MCF 10A (cell line): ENCODE measurements around the gene GTF2IRD2. TPM values are rescaled to one million over a fixed set of nuclear protein-coding genes. Genes with fewer than 3 reads are reported as not detected.
"Not testable (repeated sequence)": the region's sequence is repeated elsewhere in the genome, so short reads cannot be mapped to it uniquely, and the experiment has no call there.

Experiments
- BruUV-seq: library from RNA; stranded (reverse); fragments of 400-500 nt; replicated peaks from 2 replicates; lab custom pipeline; 2021; lab: Mats Ljungman, UMichigan
- CTCF ChIA-PET: fragments of 300-600 bp; sonication (Branson Sonifier 250); formaldehyde crosslinking; extraction: SDS; loops from one replicate; lab custom pipeline; 2021; ENCODE audit warnings: antibody characterized with exemption, inconsistent platforms; lab: Yijun Ruan, JAX
- POLR2A ChIA-PET: fragments of 300-600, 350-650 bp; sonication (Branson Sonifier 250); formaldehyde crosslinking; extraction: SDS; loops from one replicate; lab custom pipeline; 2020; ENCODE audit warnings: antibody characterized with exemption, inconsistent platforms; lab: Yijun Ruan, JAX
- DNase-seq: peaks from one replicate; pipeline ENCODE4 v3.0.0-alpha.2; 2018; ENCODE audit not compliant: unreplicated experiment
- H3K27ac Mint-ChIP-seq: one replicate; pipeline ENCODE4 v1.8.0; 2022; ENCODE audit warnings: mild to moderate bottlenecking, low read depth, mixed read lengths; ENCODE audit not compliant: unreplicated experiment
- H3K27me3 Mint-ChIP-seq: one replicate; pipeline ENCODE4 v1.8.0; 2022; ENCODE audit warnings: mixed read lengths; ENCODE audit not compliant: insufficient read depth, unreplicated experiment
- H3K36me3 Mint-ChIP-seq: one replicate; pipeline ENCODE4 v1.8.0; 2022; ENCODE audit warnings: mild to moderate bottlenecking, moderate library complexity, mixed read lengths; ENCODE audit not compliant: insufficient read depth, unreplicated experiment
- H3K4me1 Mint-ChIP-seq: one replicate; pipeline ENCODE4 v1.8.0; 2022; ENCODE audit warnings: mixed read lengths; ENCODE audit not compliant: insufficient read depth, unreplicated experiment
- H3K4me3 Mint-ChIP-seq: one replicate; pipeline ENCODE4 v1.8.0; 2022; ENCODE audit warnings: mild to moderate bottlenecking, moderate library complexity, mixed read lengths; ENCODE audit not compliant: unreplicated experiment
- H3K9me3 Mint-ChIP-seq: one replicate; pipeline ENCODE4 v1.8.0; 2022; ENCODE audit warnings: mixed read lengths; ENCODE audit not compliant: unreplicated experiment
- intact Hi-C: fragments of 100-400 bp; cut with micrococcal nuclease; formaldehyde crosslinking; loops from 2 replicates; pipeline ENCODE4 v1.14.1; 2022
- total RNA-seq: library from RNA; stranded (reverse); gene quantifications from 2 replicates; pipeline ENCODE4 v1.2.3, GENCODE V29; 2022

The GTF2IRD2 gene
- total RNA-seq, 1 experiment from 2014 or later, result 13.4 TPM

- H3K36me3 Mint-ChIP-seq, POLR2A ChIA-PET, H3K27ac Mint-ChIP-seq, H3K27me3 Mint-ChIP-seq, H3K9me3 Mint-ChIP-seq, BruUV-seq, DNase-seq, H3K4me1 Mint-ChIP-seq, H3K4me3 Mint-ChIP-seq, intact Hi-C loops, CTCF ChIA-PET: not testable (repeated sequence)
Measured at GRCh38 chr7:74872542-74872941, 21.1 kb upstream of the GTF2IRD2 start.

GRCh38 chr7:74865777-74866176 lies 14.4 kb upstream of the GTF2IRD2 start:
- not testable (repeated sequence) for BruUV-seq

DNA sequence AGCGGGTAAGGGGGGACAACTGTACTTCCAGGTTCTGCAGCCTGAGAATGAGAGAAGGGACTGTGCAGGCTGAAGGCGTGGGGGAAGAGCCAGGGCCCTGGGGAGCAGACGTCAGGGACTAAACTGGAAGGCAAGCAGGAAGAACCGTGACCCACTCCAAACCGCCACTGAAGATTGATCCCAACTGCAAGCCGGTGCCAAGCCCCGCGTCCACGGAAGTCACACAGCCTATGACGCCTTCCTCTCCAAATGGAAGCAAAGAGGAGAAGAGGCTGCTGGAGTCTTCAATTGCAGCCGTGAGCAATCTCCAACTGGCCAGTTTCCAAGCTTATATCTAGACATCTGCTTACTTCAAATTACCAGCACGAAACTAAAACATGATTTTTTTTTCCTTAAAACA lies 1.6 kb downstream of the GTF2IRD2 start:
- BruUV-seq, H3K4me1 Mint-ChIP-seq, H3K4me3 Mint-ChIP-seq, H3K9me3 Mint-ChIP-seq, H3K27me3 Mint-ChIP-seq, H3K27ac Mint-ChIP-seq, H3K36me3 Mint-ChIP-seq, CTCF ChIA-PET, intact Hi-C loops, DNase-seq, POLR2A ChIA-PET: not testable (repeated sequence)

More at GRCh38 chr7:74865777-74866176, 14.4 kb upstream of the GTF2IRD2 start:
- H3K27me3 Mint-ChIP-seq, H3K9me3 Mint-ChIP-seq, CTCF ChIA-PET, intact Hi-C loops, H3K4me1 Mint-ChIP-seq, H3K4me3 Mint-ChIP-seq, H3K27ac Mint-ChIP-seq, POLR2A ChIA-PET, H3K36me3 Mint-ChIP-seq, DNase-seq: not testable (repeated sequence)

GRCh38 chr7:74830411-74830810 lies 21.0 kb downstream of the GTF2IRD2 start:
- H3K36me3 Mint-ChIP-seq, H3K9me3 Mint-ChIP-seq, CTCF ChIA-PET, intact Hi-C loops, DNase-seq, H3K27ac Mint-ChIP-seq, BruUV-seq, H3K27me3 Mint-ChIP-seq, H3K4me1 Mint-ChIP-seq, POLR2A ChIA-PET, H3K4me3 Mint-ChIP-seq: not testable (repeated sequence)

DNA sequence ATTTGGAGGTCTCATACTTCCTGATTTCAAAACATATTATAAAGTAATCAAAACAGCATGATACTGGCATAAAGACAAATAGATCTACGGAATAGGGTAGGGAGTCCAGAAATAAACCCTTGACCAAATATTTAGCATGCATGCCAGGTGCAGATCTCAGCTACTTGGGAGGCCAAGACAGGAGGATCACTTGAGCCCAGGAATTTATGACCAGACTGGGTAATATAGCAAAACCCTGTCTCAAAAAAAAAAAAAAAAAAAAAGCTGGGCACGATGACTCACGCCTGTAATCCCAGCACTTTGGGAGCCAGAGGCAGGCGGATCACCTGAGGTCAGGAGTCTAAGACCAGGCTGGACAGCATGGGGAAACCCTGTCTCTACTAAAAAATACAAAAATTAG lies 21.4 kb downstream of the GTF2IRD2 start:
- H3K9me3 Mint-ChIP-seq, BruUV-seq, intact Hi-C loops, H3K36me3 Mint-ChIP-seq, H3K4me1 Mint-ChIP-seq, H3K27me3 Mint-ChIP-seq, H3K4me3 Mint-ChIP-seq, H3K27ac Mint-ChIP-seq, CTCF ChIA-PET, DNase-seq, POLR2A ChIA-PET: not testable (repeated sequence)

GRCh38 chr7:74821259-74821658 lies 30.1 kb downstream of the GTF2IRD2 start:
- POLR2A ChIA-PET, H3K4me1 Mint-ChIP-seq, CTCF ChIA-PET, intact Hi-C loops, H3K27me3 Mint-ChIP-seq, H3K9me3 Mint-ChIP-seq, DNase-seq, H3K27ac Mint-ChIP-seq, H3K4me3 Mint-ChIP-seq, H3K36me3 Mint-ChIP-seq, BruUV-seq: not testable (repeated sequence)

DNA sequence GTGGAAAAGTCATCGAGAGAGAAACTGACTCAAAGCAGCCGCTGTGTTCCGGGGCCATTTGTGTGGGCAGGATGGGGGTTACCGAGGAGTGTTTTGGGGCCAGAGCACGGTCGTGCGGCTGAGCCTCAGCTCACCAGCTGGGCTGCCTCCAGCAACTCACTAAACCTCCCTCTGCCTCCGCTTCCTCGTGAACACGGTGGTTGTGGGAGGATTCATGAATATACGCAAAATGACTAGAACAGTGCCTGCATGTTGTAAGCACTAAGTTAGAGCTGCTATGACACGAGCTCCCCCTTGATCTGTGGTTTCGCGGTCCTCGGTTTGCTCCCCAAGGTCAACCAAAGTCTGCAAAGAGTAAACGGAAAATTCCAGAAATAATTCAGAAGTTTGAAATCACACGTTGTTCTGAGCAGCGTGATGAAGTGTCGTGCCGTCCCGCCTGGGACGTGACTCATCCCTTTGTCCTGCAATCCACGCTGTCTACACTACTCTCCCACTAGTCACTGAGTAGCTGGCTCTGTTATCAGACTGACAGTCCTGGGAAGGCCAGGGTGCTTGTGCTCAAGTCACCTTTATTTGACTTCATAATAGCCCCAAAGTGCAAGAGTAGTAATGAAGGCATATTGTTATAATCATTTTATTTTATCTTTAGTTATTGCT lies 31.1 kb downstream of the GTF2IRD2 start:
- intact Hi-C loops, POLR2A ChIA-PET, H3K27ac Mint-ChIP-seq, H3K4me3 Mint-ChIP-seq, H3K36me3 Mint-ChIP-seq, CTCF ChIA-PET, H3K27me3 Mint-ChIP-seq, H3K4me1 Mint-ChIP-seq, BruUV-seq, H3K9me3 Mint-ChIP-seq, DNase-seq: not testable (repeated sequence)

DNA sequence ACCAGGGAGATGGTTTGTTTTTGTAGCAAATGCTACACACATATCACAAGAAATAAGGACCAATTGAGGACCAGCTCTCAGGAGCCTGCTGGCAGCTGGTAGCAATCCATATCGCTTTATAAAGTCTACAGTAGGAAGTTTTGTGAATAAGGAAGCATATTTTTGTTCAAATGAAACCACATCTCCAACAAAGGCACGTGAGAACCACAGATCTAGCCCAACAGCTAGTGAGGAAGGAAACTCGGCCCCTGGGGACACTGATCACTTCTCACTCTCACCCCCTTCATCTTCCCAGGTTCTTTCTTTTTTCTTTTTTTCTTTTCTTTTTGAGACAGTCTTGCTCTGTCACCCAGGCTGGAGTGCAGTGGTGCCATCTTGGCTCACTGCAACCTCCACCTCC lies 35.5 kb downstream of the GTF2IRD2 start:
- intact Hi-C loops, DNase-seq, BruUV-seq, CTCF ChIA-PET, H3K36me3 Mint-ChIP-seq, H3K27ac Mint-ChIP-seq, H3K9me3 Mint-ChIP-seq, POLR2A ChIA-PET, H3K4me1 Mint-ChIP-seq, H3K4me3 Mint-ChIP-seq, H3K27me3 Mint-ChIP-seq: not testable (repeated sequence)

DNA sequence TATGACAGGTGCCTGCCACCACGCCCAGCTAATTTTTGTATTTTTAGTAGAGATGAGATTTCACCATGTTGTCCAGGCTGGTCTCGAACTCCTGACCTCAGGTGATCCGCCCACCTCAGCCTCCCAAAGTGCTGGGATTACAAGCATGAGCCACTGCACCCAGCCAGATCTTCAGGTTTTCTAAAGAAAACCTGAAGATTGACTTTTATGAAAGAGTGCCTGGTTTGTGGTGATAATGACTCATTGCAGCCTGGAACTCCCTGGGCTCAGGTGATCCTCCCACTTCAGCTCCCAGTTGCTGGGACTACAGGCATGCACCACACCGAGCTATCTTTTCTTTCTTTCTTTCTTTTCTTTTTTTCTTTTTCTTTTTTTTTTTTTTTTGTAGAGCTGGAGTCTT lies 52.8 kb downstream of the GTF2IRD2 start:
- H3K27me3 Mint-ChIP-seq, H3K4me3 Mint-ChIP-seq, H3K9me3 Mint-ChIP-seq, POLR2A ChIA-PET, H3K36me3 Mint-ChIP-seq, CTCF ChIA-PET, H3K27ac Mint-ChIP-seq, H3K4me1 Mint-ChIP-seq, DNase-seq, BruUV-seq, intact Hi-C loops: not testable (repeated sequence)
